GM12875 (cell line): ENCODE data around the gene OR1S2.

Experiments used
- H3K4me3 ChIP-seq: one replicate; pipeline ENCODE4 v1.5.1; 2011; ENCODE audit warnings: low read depth, low read length, control low read depth
- CTCF ChIP-seq: IDR thresholded peaks from 2 replicates; pipeline ENCODE4 v1.5.1; 2011; ENCODE audit warnings: low read depth, mild to moderate bottlenecking, control low read depth, inconsistent platforms, low read length, moderate library complexity, borderline replicate concordance; ENCODE audit not compliant: insufficient read depth

The OR1S2 gene

DNA sequence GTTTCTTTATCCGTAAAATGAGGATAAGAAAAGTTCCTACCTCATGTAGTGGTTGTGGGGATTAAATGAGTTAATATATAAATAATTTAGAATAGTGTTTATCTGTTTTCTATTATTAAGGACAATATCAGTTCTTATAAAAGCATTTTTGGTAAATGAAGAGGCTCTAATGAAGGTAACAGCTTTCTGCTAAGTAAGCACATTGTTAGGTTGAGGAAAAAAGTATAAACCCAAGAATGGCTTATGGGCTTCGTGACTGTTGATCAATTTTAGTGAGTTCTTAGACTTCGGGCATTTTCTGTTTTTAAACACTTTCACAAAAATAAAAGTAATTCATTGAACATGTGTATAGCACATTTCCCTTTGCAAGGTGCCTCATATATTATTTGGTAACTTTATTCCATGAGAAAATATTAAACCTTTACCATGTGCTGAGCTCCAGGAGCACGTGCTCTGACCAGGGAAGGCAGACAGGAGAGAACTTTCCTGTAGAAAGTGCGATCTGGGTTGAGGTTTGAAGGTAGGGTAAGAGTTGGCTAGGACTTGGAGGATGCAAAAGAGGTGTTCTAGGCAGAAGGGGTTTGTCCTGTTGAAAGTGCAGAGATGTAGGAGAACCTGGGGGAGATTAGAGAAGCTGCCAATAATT lies 26.4 kb downstream of the OR1S2 start:
- no peak overlapping the region for H3K4me3 ChIP-seq

DNA sequence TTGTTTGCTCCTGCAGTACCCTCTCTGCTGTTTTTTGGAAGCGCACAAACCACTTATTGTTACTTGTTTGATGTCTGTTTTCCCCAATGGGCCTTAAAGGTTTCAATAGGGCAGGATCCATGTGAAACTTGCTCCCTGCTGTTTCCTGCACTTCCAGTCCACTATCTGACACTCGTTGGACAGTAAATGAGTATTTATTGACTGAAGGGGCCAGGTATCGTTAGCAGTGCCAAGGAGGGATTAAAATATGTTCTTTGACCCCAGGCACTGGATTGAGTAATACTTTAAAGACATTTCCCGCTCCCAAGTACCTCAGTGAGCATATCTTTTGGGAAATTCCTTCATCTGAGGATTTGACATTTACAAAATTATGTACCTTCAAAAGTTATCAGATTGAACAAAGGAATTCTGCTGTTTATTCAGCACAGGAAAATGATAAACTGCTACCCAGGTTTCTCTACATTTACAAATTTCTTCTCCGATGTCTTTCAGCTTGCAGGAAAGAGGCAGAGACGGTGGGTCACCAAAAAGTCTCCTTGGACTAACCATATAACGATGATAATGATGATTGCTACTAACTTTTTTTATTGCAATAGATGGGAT lies 38.3 kb downstream of the OR1S2 start:
- no peak for TF ChIP-seq CTCF
- H3K4me3 ChIP-seq, result no peak overlapping the region

More for the DNA sequence above, 26.4 kb downstream of the OR1S2 start:
- TF ChIP-seq CTCF, result no peak

GRCh38 chr11:58164990-58165389 lies 39.0 kb downstream of the OR1S2 start:
- no peak for TF ChIP-seq CTCF
- H3K4me3 ChIP-seq, result no peak overlapping the region

GRCh38 chr11:58164389-58164788 lies 39.6 kb downstream of the OR1S2 start:
- TF ChIP-seq CTCF, result no peak

More at GRCh38 chr11:58164389-58164788, 39.6 kb downstream of the OR1S2 start:
- H3K4me3 ChIP-seq, result no peak overlapping the region
